Transverse colon (tissue), 4 donors: Measurements from ENCODE around the gene RECK.

Source experiments
- CTCF ChIP-seq, 5 experiments: fragments of 200-600 bp in 3 of 5; fragments of 450-650 bp in 2 of 5; sonication (generic) in 3 of 5; IDR thresholded peaks; 1 replicate in 2 of 5; 2 replicates in 3 of 5; pipeline ENCODE4 v1.5.1; 2016 to 2017; ENCODE audit warnings: antibody characterized with exemption in 5 of 5, inconsistent platforms in 3 of 5, mild to moderate bottlenecking in 2 of 5, moderate library complexity in 1 of 5
- POLR2AphosphoS5 ChIP-seq, 3 donors: sonication (generic); formaldehyde crosslinking; IDR thresholded peaks; one replicate each; pipeline ENCODE4 v1.6.1; 2016; ENCODE audit warnings: antibody characterized with exemption in 3 of 3

- TF ChIP-seq POLR2AphosphoS5 (IDR thresholded peaks at IDR 0.05) (no peak), CTCF (IDR thresholded peaks at IDR 0.05) (no peak)
Observed at GRCh38 chr9:35994959-35995358, 41.8 kb upstream of the RECK start.
